Fibroblast of skin of scalp (primary cell): ENCODE results near the gene S100PBP.

Experiments
- DNase-seq: peaks from one replicate; pipeline ENCODE4 v3.0.0-alpha.2; 2013

Gene S100PBP

GRCh38 chr1:32871364-32872191 lies 54.1 kb downstream of the S100PBP start:
- peak; percentile 34 for DNase-seq

- no peak for DNase-seq
Measured at GRCh38 chr1:32872192-32872460, 54.7 kb downstream of the S100PBP start.

- DNase-seq: no peak
Measured at GRCh38 chr1:32873484-32873883, 56.0 kb downstream of the S100PBP start.

GRCh38 chr1:32874860-32875752 lies 57.7 kb downstream of the S100PBP start:
- DNase-seq: no peak

GRCh38 chr1:32876341-32877210 lies 59.1 kb downstream of the S100PBP start:
- peak; percentile 43 for DNase-seq

GRCh38 chr1:32877211-32878110 lies 60.0 kb downstream of the S100PBP start:
- no peak for DNase-seq

- no peak for DNase-seq
Measured at GRCh38 chr1:32878183-32878582, 60.7 kb downstream of the S100PBP start.

GRCh38 chr1:32878637-32879041 lies 61.2 kb downstream of the S100PBP start:
- DNase-seq: no peak

- no peak for DNase-seq
Measured at GRCh38 chr1:32881291-32881690, 63.8 kb downstream of the S100PBP start.

- no peak for DNase-seq
Measured at GRCh38 chr1:32881871-32882850, 64.7 kb downstream of the S100PBP start.

- no peak for DNase-seq
Measured at GRCh38 chr1:32883338-32884031, 66.0 kb downstream of the S100PBP start.

GRCh38 chr1:32884032-32884372 lies 66.5 kb downstream of the S100PBP start:
- no peak for DNase-seq

GRCh38 chr1:32884726-32885125 lies 67.3 kb downstream of the S100PBP start:
- DNase-seq: no peak

- no peak for DNase-seq
Measured at GRCh38 chr1:32885676-32886003, 68.2 kb downstream of the S100PBP start.

- DNase-seq: peak; percentile 63
Measured at GRCh38 chr1:32886004-32886827, 68.8 kb downstream of the S100PBP start, which contains the start of gene HPCA. TSS of gene HPCA (plus strand) at chr1:32886491. CDS start at chr1:32888899, 2,408 bp downstream.

GRCh38 chr1:32886828-32887414 lies 69.5 kb downstream of the S100PBP start:
- DNase-seq: no peak

- DNase-seq: no peak
Measured at GRCh38 chr1:32887623-32888022, 70.2 kb downstream of the S100PBP start.

GRCh38 chr1:32888134-32888533 lies 70.7 kb downstream of the S100PBP start:
- no peak for DNase-seq
